ENCODE measurements around the gene ANAPC2. TPM values are rescaled to one million over a fixed set of nuclear protein-coding genes. Genes with fewer than 3 reads are reported as not detected.
A peak's percentile ranks its signal among the peaks of the same experiment; 100 is the strongest.

The ANAPC2 gene
- polyA plus RNA-seq, 3 donors, result 1.9 to 76.8 (median 2.0) TPM

- Histone ChIP-seq H3K4me3 (replicated peaks in 1 of 3; ENCODE audit: low read depth in 2 of 3, low read length in 3 of 3) (no peak within 1 kb of the TSS), H4K20me1 (ENCODE audit: insufficient read depth, low read length) (no peaks in the 10 kb centered on the region), H3K9me3 (replicated peaks in 1 of 2; ENCODE audit: control insufficient read depth in 1 of 2, insufficient read depth in 1 of 2, low read length in 2 of 2) (no peaks in the 10 kb centered on the region), H2AFZ (ENCODE audit: insufficient read depth, low read depth, low read length, poor library complexity, severe bottlenecking) (no peak within 1 kb of the TSS), H3K9ac (ENCODE audit: insufficient read depth, low read length, poor library complexity, severe bottlenecking) (no peak within 1 kb of the TSS), H3K36me3 (replicated peaks in 1 of 2; ENCODE audit: control insufficient read depth in 1 of 2, insufficient read depth in 2 of 2, low read length in 2 of 2) (no peaks in the 10 kb centered on the region), H3K27me3 (ENCODE audit: control insufficient read depth in 2 of 2, insufficient read depth in 2 of 2, low read length in 2 of 2) (peaks cover 3 to 63% of the 10 kb centered on the region in 2 donors), H3K4me2 (replicated peaks; ENCODE audit: extremely low read depth, low read length, poor library complexity, severe bottlenecking) (peak within 1 kb of the TSS; percentile 30), H3K79me2 (ENCODE audit: insufficient read depth, low read length) (no peaks in the 10 kb centered on the region), H3K4me1 (ENCODE audit: control insufficient read depth in 1 of 2, insufficient read depth in 2 of 2, low read length in 2 of 2) (peaks cover 0 to 6% of the 10 kb centered on the region in 2 donors), H3K27ac (ENCODE audit: low read depth in 1 of 2, low read length in 2 of 2) (no peak within 1 kb of the TSS)
- H3K27me3 Mint-ChIP-seq (ENCODE audit: low read depth in 3 of 3), result peaks cover 43 to 87% (median 74%) of the 10 kb centered on the region in 3 donors
- intact Hi-C loops (cut with micrococcal nuclease), result no loop called here
- WGBS (ENCODE audit: insufficient coverage), result 15% methylated on average over 39 of the region's 41 CpGs
- no peaks in the 10 kb centered on the region for H3K36me3 Mint-ChIP-seq
- H3K27ac Mint-ChIP-seq, result peak within 1 kb of the TSS in 1 of 7 donors; percentile 72
- H3K4me3 Mint-ChIP-seq, result peak within 1 kb of the TSS; percentile 9 to 74
- no peaks in the 10 kb centered on the region for H3K4me1 Mint-ChIP-seq
- H3K9me3 Mint-ChIP-seq, result peaks cover 0 to 4% (median 0%) of the 10 kb centered on the region in 7 donors
- TF ChIP-seq CTCF (IDR thresholded peaks at IDR 0.05), result no peak
- no peak for DNase-seq
Observed at GRCh38 chr9:137169896-137170358, 18.4 kb downstream of the ANAPC2 start, which contains the start of gene LRRC26. Gene LRRC26, minus strand, starts transcription at chr9:137170051. Its CDS starts 108 bp downstream, at chr9:137169943.

GRCh38 chr9:137168904-137169856 is 19.2 kb downstream of the ANAPC2 start:
- no peaks in the 10 kb centered on the region for H3K9me3 ChIP-seq (replicated peaks in 1 of 2; ENCODE audit: control insufficient read depth in 1 of 2, insufficient read depth in 1 of 2, low read length in 2 of 2)
- no peak for TF ChIP-seq CTCF (IDR thresholded peaks at IDR 0.05)
- no peak overlapping the region for H3K9ac ChIP-seq (ENCODE audit: insufficient read depth, low read length, poor library complexity, severe bottlenecking)
- peaks cover 3 to 71% of the 10 kb centered on the region in 2 donors for H3K27me3 ChIP-seq (ENCODE audit: control insufficient read depth in 2 of 2, insufficient read depth in 2 of 2, low read length in 2 of 2)
- H3K36me3 Mint-ChIP-seq, result no peaks in the 10 kb centered on the region
- peaks cover 0 to 6% of the 10 kb centered on the region in 2 donors for H3K4me1 ChIP-seq (ENCODE audit: control insufficient read depth in 1 of 2, insufficient read depth in 2 of 2, low read length in 2 of 2)
- no peaks in the 10 kb centered on the region for H4K20me1 ChIP-seq (ENCODE audit: insufficient read depth, low read length)
- H3K4me2 ChIP-seq (replicated peaks; ENCODE audit: extremely low read depth, low read length, poor library complexity, severe bottlenecking), result peak overlapping the region; percentile 30
- no peaks in the 10 kb centered on the region for H3K79me2 ChIP-seq (ENCODE audit: insufficient read depth, low read length)
- no peak for DNase-seq
- H3K36me3 ChIP-seq (replicated peaks in 1 of 2; ENCODE audit: control insufficient read depth in 1 of 2, insufficient read depth in 2 of 2, low read length in 2 of 2), result no peaks in the 10 kb centered on the region
- H3K27me3 Mint-ChIP-seq (ENCODE audit: low read depth in 3 of 3), result peaks cover 47 to 90% (median 77%) of the 10 kb centered on the region in 3 donors
- intact Hi-C loops (cut with micrococcal nuclease), result no loop called here
- H3K4me3 Mint-ChIP-seq, result peak overlapping the region; percentile 9 to 74
- H3K27ac ChIP-seq (ENCODE audit: low read depth in 1 of 2, low read length in 2 of 2), result no peak overlapping the region
- no peak overlapping the region for H2AFZ ChIP-seq (ENCODE audit: insufficient read depth, low read depth, low read length, poor library complexity, severe bottlenecking)
- H3K4me3 ChIP-seq (replicated peaks in 1 of 3; ENCODE audit: low read depth in 2 of 3, low read length in 3 of 3), result no peak overlapping the region
- peaks cover 0 to 4% (median 0%) of the 10 kb centered on the region in 7 donors for H3K9me3 Mint-ChIP-seq
- WGBS (ENCODE audit: insufficient coverage), result under 1% methylated on average over 124 of the region's 124 CpGs
- no peak overlapping the region for H3K27ac Mint-ChIP-seq
- H3K4me1 Mint-ChIP-seq, result no peaks in the 10 kb centered on the region

Measured in CD14-positive monocyte (primary cell).